Left lobe of liver (tissue), 2 donors: ENCODE results near the gene NRTN. TPM values are rescaled to one million over a fixed set of nuclear protein-coding genes. Genes with fewer than 3 reads are reported as not detected.
A peak's percentile ranks its signal among the peaks of the same experiment; 100 is the strongest.
"Not testable (repeated sequence)": the region's sequence is repeated elsewhere in the genome, so short reads cannot be mapped to it uniquely, and the experiment has no call there.

Experiments
- ATAC-seq: fragments of 200-7000 bp; cut with Tn5 transposase; one replicate; pipeline ENCODE4 v1.9.1; 2020; ENCODE audit warnings: mild to moderate bottlenecking, moderate library complexity
- DNase-seq: peaks from one replicate; pipeline ENCODE4 v3.0.0-alpha.2; 2020; ENCODE audit warnings: low spot score
- total RNA-seq: library from RNA; stranded (reverse); gene quantifications from one replicate; pipeline ENCODE4 v1.2.1, GENCODE V29; 2021
- donor health status: DM: no; HTN: no; CAD: no; lungs with moderate emphysema.
- donor health status: DM: no; HTN: yes; CAD: no.

NRTN gene
- total RNA-seq, 1 donor from 2014 or later = 16.7 TPM

- DNase-seq = no peak
- ATAC-seq = no peak
These were observed 59.3 kb downstream of the NRTN start for GRCh38 chr19:5864013-5864720.

- DNase-seq (no peak), ATAC-seq (no peak)
These were observed 60.0 kb downstream of the NRTN start for GRCh38 chr19:5864725-5865486.

- DNase-seq (no peak), ATAC-seq (no peak)
These were observed 60.9 kb downstream of the NRTN start for GRCh38 chr19:5865772-5866171.

GRCh38 chr19:5867201-5868136, 62.6 kb downstream of the NRTN start:
- ATAC-seq (no peak), DNase-seq (no peak)

DNA sequence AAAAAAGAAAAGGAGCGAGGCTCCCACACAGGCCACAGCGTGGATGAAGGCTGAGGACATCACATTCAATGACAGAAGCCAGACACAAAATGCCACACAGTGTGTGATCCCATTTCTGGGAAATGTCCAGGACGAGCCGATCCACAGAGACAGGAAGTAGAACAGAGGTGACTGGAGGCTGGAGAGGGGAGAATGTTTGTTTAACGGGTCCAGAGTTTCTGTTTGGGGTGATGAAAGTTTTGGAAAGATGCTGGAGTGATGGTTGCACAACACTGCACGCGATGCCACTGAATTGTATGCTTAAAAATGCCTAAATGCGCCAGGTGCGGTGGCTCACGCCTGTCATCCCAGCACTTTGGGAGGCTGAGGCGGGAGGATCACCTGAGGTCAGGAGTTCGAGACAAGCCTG, 66.1 kb downstream of the NRTN start:
- DNase-seq = peak; percentile 91
- ATAC-seq = peak; percentile 80

- ATAC-seq = peak; percentile 3
- DNase-seq = no peak
These were observed 68.8 kb downstream of the NRTN start for GRCh38 chr19:5873617-5874199.

- not testable (repeated sequence) for ATAC-seq, DNase-seq
These were observed 69.6 kb downstream of the NRTN start for GRCh38 chr19:5874496-5874895.

- ATAC-seq (no peak), DNase-seq (no peak)
These were observed 72.6 kb downstream of the NRTN start for GRCh38 chr19:5877427-5877826.

GRCh38 chr19:5877882-5878281, 73.0 kb downstream of the NRTN start:
- no peak for ATAC-seq
- DNase-seq = no peak

Other genes starting within 250 kb of the NRTN start
- gene TINCR, start 237.1 kb upstream of the NRTN start, total RNA-seq = not detected
- 49.4 TPM for gene SAFB2, start 182.3 kb upstream of the NRTN start, total RNA-seq
- 48.6 TPM for gene SAFB, start 182.0 kb upstream of the NRTN start, total RNA-seq
- 38.4 TPM for gene MICOS13, start 124.6 kb upstream of the NRTN start, total RNA-seq
- 4.1 TPM for gene HSD11B1L, start 124.0 kb upstream of the NRTN start, total RNA-seq
- gene RPL36, start 114.8 kb upstream of the NRTN start, total RNA-seq = 241 TPM
- gene LONP1, start 84.9 kb upstream of the NRTN start, total RNA-seq = 68.7 TPM
- not detected for gene CATSPERD, start 84.4 kb upstream of the NRTN start, total RNA-seq
- gene PRR22, start 20.3 kb upstream of the NRTN start, total RNA-seq = 3.0 TPM
- gene DUS3L, start 13.9 kb upstream of the NRTN start, total RNA-seq = 18.8 TPM
- gene FUT6, start 34.6 kb downstream of the NRTN start, total RNA-seq = 3.0 TPM
- 0.93 TPM for gene FUT3, start 46.4 kb downstream of the NRTN start, total RNA-seq
- 0.40 TPM for gene FUT5, start 65.5 kb downstream of the NRTN start, total RNA-seq
- gene NDUFA11, start 98.7 kb downstream of the NRTN start, total RNA-seq = 164 TPM
- 3.9 TPM for gene VMAC, start 99.8 kb downstream of the NRTN start, total RNA-seq
- 11.5 TPM for gene CAPS, start 109.2 kb downstream of the NRTN start, total RNA-seq
- gene RANBP3, start 173.1 kb downstream of the NRTN start, total RNA-seq = 22.8 TPM